Measurements from ENCODE around the gene TRAPPC2L. TPM values are rescaled to one million over a fixed set of nuclear protein-coding genes. Genes with fewer than 3 reads are reported as not detected.

Gene TRAPPC2L
- total RNA-seq, 2 donors from 2014 or later: 110 TPM

DNA sequence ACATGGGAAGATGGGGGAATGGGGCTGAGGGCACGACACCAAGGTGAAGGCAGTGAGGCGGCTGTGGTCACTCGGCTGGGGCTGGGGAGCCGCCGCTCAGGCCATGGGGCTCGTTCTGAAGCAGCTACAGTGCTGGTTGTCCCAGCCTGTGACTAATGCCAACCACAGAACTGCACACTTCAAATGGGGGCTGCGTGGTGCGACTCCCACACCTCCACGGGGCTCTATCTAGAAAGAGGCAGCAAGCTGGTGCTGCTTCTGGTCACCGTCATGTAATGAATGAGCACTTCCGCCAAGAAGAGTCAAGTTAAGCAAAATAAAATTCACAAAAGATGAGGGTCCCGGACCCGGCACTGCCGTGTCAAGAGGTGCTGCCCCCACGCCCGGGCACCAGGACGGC lies 20.1 kb upstream of the TRAPPC2L start:
- no peaks in the 10 kb centered on the region for H3K9me3 ChIP-seq (ENCODE audit: control insufficient read depth, low read length)
- 90 to 94% methylated on average over 14 to 17 of the region's 17 CpGs for WGBS, 2 experiments (ENCODE audit: insufficient coverage in 1 of 2, insufficient read length in 1 of 2)
- H3K36me3 Mint-ChIP-seq (ENCODE audit: low read depth): peaks cover 14% of the 10 kb centered on the region
- no peak for TF ChIP-seq CTCF (conservative IDR thresholded peaks at IDR 0.05)
- H3K4me3 ChIP-seq (ENCODE audit: low read length): no peak overlapping the region
- peak overlapping the region; percentile 32 for H3K27ac ChIP-seq (ENCODE audit: low read depth, low read length)
- no peak overlapping the region for H3K27ac Mint-ChIP-seq
- H3K9me3 Mint-ChIP-seq: no peaks in the 10 kb centered on the region
- H3K36me3 ChIP-seq (ENCODE audit: control insufficient read depth, insufficient read depth, low read length): no peaks in the 10 kb centered on the region
- H3K27me3 Mint-ChIP-seq (ENCODE audit: insufficient read depth): no peaks in the 10 kb centered on the region
- no peaks in the 10 kb centered on the region for H3K4me1 Mint-ChIP-seq
- no peaks in the 10 kb centered on the region for H3K27me3 ChIP-seq (ENCODE audit: control insufficient read depth, insufficient read depth, low read length, poor library complexity, severe bottlenecking)
- H3K9ac ChIP-seq (ENCODE audit: extremely low read depth, low read length, poor library complexity, severe bottlenecking): no peak overlapping the region
- no peaks in the 10 kb centered on the region for H3K4me1 ChIP-seq (ENCODE audit: control insufficient read depth, insufficient read depth, low read length)
- no peak overlapping the region for H3K4me3 Mint-ChIP-seq
- DNase-seq: no peak

DNA sequence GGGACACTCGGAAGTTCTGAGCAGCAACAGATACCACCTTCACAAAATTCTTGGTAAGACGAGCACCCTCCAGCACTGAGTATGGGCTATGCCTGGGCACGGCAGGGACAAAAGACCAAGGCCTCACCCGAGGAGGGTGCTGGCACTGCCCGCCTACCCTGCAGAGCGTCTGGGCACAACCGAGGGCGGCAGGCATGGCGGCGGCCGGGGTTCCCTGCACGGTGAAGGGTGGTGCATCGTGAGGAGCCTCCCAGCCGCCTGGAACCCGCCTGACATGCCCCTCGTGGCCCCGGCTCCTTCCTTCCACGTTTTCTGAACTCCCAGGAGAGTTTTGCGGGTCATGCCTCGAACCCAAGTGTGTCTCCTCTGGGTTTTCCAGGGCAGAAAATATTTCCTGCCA lies 19.1 kb upstream of the TRAPPC2L start:
- 91 to 97% methylated on average over 18 to 20 of the region's 20 CpGs for WGBS, 2 experiments (ENCODE audit: insufficient coverage in 1 of 2, insufficient read length in 1 of 2)
- H3K4me3 Mint-ChIP-seq: no peak overlapping the region
- DNase-seq: no peak
- H3K9me3 Mint-ChIP-seq: no peaks in the 10 kb centered on the region
- Histone ChIP-seq H3K4me1 (ENCODE audit: control insufficient read depth, insufficient read depth, low read length) (no peaks in the 10 kb centered on the region), H3K27ac (ENCODE audit: low read depth, low read length) (no peak overlapping the region), H3K27me3 (ENCODE audit: control insufficient read depth, insufficient read depth, low read length, poor library complexity, severe bottlenecking) (no peaks in the 10 kb centered on the region), H3K9me3 (ENCODE audit: control insufficient read depth, low read length) (no peaks in the 10 kb centered on the region), H3K9ac (ENCODE audit: extremely low read depth, low read length, poor library complexity, severe bottlenecking) (no peak overlapping the region), H3K36me3 (ENCODE audit: control insufficient read depth, insufficient read depth, low read length) (no peaks in the 10 kb centered on the region), H3K4me3 (ENCODE audit: low read length) (no peak overlapping the region)
- TF ChIP-seq CTCF (conservative IDR thresholded peaks at IDR 0.05): no peak
- no peak overlapping the region for H3K27ac Mint-ChIP-seq
- no peaks in the 10 kb centered on the region for H3K4me1 Mint-ChIP-seq
- H3K27me3 Mint-ChIP-seq (ENCODE audit: insufficient read depth): no peaks in the 10 kb centered on the region
- H3K36me3 Mint-ChIP-seq (ENCODE audit: low read depth): peaks cover 14% of the 10 kb centered on the region

GRCh38 chr16:88838566-88838965 lies 18.4 kb upstream of the TRAPPC2L start:
- Mint-ChIP-seq H3K27ac (no peak overlapping the region), H3K4me3 (no peak overlapping the region)
- 94 to 97% methylated on average over 14 to 19 of the region's 19 CpGs for WGBS, 2 experiments (ENCODE audit: insufficient coverage in 1 of 2, insufficient read length in 1 of 2)

More at GRCh38 chr16:88838566-88838965, 18.4 kb upstream of the TRAPPC2L start:
- H3K9ac ChIP-seq (ENCODE audit: extremely low read depth, low read length, poor library complexity, severe bottlenecking): no peak overlapping the region
- Mint-ChIP-seq H3K4me1 (no peaks in the 10 kb centered on the region), H3K9me3 (no peaks in the 10 kb centered on the region), H3K27me3 (ENCODE audit: insufficient read depth) (no peaks in the 10 kb centered on the region), H3K36me3 (ENCODE audit: low read depth) (peaks cover 17% of the 10 kb centered on the region)
- no peak overlapping the region for H3K4me3 ChIP-seq (ENCODE audit: low read length)
- TF ChIP-seq CTCF (conservative IDR thresholded peaks at IDR 0.05): no peak
- no peak overlapping the region for H3K27ac ChIP-seq (ENCODE audit: low read depth, low read length)
- DNase-seq: no peak
- no peaks in the 10 kb centered on the region for H3K4me1 ChIP-seq (ENCODE audit: control insufficient read depth, insufficient read depth, low read length)
- no peaks in the 10 kb centered on the region for H3K36me3 ChIP-seq (ENCODE audit: control insufficient read depth, insufficient read depth, low read length)
- H3K9me3 ChIP-seq (ENCODE audit: control insufficient read depth, low read length): no peaks in the 10 kb centered on the region
- no peaks in the 10 kb centered on the region for H3K27me3 ChIP-seq (ENCODE audit: control insufficient read depth, insufficient read depth, low read length, poor library complexity, severe bottlenecking)
